ENCODE data around the gene GNAI3.

The GNAI3 gene

DNA sequence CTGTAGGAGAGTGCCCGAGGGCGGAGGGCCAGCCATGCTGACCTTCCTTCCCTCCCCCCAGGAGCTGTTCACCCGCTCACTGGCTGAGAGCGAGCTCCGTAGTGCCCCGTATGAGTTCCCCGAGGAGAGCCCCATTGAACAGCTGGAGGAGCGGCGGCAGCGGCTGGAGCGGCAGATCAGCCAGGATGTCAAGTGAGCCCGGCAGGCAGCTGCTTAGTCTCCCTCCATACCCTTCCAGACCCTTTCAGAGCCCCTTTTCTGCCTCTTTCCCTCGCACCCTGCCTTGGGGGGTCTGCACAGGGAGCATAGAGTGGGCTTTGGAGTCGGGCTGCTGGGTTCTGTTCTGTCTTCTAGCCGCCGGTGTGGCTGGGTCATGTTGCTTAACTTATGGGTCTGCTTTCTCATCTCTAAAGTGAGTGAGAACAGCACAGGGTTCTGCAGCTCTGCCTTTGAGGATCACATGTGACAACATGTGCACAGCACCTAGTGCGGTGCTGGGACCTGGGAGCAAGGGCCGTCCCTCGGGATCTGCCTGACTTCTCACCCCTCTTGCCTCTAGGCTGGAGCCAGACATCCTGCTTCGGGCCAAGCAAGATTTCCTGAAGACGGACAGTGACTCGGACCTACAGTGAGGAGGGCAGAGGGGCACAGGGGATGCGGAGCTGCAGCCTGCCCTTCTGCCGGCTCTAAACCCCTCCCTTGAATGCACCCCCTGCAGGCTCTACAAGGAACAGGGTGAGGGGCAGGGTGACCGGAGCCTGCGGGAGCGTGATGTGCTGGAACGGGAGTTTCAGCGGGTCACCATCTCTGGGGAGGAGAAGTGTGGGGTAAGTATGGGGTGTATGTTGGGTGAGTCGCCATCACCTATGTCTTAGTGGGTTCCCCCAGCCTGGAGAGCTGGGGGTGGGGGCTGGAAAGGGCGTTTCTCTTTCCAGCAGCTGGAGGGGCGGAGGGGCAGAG, 77.5 kb downstream of the GNAI3 start:
- no peak for DNase-seq

DNA sequence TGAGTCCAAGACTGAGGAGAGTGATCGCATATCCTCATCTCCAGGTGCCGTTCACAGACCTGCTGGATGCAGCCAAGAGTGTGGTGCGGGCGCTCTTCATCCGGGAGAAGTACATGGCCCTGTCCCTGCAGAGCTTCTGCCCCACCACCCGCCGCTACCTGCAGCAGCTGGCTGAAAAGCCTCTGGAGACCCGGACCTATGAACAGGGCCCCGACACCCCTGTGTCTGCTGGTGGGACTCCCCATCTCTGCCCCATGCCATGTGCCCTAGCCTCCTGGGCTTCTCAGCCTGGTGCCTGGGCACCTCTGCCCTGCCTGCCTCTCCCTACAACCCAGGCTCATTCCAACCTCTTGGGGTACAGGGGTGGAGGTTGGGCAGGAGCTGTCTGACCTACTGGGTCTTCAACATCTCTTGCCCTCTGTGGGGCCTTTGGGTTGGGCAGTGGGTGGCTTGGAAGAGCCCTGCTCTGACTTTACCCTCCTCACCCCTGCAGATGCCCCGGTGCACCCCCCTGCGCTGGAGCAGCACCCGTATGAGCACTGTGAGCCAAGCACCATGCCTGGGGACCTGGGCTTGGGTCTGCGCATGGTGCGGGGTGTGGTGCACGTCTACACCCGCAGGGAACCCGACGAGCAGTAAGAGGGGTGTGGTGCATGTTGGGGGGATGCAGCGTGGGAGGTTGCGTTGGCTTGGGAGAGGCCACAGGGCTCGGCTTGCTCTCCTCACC, 78.4 kb downstream of the GNAI3 start:
- no peak for DNase-seq

DNA sequence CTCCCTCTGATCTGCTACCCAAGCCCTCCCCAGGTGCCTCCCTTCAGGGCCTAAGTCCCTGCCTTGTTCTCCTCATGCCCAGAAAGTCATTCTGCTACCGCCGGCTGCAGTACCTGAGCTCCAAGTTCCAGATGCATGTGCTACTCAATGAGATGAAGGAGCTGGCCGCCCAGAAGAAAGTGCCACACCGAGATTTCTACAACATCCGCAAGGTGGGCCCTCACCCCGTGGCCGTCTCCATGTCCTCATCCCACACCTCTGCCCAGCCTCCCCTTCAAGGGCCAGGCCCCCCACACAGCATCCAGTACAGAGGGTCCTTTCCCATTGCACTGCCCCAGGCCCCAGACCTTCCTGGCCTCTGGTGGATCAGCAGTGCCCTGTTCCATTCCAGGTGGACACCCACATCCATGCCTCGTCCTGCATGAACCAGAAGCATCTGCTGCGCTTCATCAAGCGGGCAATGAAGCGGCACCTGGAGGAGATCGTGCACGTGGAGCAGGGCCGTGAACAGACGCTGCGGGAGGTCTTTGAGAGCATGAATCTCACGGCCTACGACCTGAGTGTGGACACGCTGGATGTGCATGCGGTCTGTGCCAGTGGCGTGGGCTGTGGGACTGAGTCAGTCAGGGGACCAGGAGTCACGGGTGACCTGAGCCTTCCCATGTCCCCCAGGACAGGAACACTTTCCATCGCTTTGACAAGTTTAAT, 79.4 kb downstream of the GNAI3 start:
- no peak for DNase-seq

DNA sequence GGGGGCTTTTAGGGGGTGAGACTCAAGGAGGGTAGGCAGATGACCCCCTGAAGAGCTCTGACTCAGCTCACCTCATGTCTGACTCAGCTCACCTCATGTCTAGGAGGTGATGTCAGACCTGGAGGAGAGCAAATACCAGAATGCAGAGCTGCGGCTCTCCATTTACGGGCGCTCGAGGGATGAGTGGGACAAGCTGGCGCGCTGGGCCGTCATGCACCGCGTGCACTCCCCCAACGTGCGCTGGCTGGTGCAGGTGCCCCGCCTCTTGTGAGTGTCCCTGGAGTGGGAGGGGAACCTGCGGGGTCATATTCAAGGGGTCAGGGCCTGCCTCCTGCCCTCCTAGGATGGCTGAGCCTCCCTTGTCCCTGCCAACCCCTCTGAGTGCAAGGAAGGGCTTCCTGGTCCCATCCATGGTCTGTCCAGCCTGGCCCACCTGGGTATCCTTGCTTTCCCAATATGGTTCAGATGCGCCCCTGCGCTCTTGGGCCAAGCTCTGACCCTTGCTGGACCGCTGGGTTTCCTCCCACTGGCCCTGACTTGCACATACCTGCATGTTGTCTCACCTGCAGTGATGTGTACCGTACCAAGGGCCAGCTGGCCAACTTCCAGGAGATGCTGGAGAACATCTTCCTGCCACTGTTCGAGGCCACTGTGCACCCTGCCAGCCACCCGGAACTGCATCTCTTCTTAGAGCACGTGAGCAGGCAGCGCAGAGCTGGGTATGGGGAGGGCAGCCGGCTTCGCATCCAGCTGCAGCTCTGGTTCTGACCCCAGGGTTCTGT, 80.3 kb downstream of the GNAI3 start:
- no peak for DNase-seq

DNA sequence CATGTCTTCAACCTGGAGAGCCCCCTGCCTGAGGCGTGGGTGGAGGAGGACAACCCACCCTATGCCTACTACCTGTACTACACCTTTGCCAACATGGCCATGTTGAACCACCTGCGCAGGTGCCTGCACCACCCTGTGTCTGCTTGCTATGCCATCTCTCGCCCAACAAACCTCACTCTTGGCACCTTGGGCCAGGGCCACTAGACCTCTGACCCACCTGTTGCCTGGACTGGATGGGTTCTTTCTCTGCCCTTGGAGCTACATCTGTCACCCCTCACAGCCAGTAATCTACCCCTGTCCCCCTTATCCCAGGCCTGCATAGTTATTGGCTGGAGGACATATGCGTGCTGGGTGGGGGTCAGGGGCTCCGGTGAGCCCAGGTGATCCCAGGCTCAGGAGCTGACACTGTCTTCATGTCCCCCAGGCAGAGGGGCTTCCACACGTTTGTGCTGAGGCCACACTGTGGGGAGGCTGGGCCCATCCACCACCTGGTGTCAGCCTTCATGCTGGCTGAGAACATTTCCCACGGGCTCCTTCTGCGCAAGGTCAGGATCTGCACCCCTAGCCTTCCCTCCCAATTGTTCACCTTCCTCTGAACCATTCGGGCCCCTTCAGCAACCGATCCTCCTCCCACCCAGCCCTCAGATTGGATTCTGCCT, 81.1 kb downstream of the GNAI3 start:
- DNase-seq = no peak

DNA sequence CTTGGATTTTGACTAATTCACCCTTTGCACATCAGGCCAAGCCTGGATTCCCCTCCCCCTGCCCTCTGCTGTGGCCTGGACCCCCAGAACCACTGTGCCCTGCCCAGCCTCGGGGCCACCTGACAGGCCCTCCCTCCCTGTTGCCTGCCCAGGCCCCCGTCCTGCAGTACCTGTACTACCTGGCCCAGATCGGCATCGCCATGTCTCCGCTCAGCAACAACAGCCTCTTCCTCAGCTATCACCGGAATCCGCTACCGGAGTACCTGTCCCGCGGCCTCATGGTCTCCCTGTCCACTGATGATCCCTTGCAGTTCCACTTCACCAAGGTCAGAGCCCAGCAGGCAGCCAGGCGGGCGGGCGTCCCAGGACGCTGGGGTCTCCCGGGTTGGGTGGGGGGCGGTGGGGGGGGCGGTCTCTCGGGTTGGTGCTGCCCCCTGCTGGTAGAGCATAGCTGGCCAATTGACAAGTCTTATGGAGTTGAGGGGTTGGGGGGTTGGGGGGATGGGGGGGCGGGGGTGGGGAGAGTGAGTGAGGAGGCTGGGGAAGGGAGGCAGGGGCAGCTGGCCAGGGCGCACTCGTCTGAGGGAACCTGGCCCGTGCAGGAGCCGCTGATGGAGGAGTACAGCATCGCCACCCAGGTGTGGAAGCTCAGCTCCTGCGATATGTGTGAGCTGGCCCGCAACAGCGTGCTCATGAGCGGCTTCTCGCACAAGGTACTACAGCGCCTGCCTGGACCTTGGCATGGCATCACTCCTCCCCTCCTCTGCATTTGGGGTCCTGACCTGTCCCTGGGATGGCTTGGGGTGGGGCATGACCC, 81.9 kb downstream of the GNAI3 start:
- DNase-seq = no peak

DNA sequence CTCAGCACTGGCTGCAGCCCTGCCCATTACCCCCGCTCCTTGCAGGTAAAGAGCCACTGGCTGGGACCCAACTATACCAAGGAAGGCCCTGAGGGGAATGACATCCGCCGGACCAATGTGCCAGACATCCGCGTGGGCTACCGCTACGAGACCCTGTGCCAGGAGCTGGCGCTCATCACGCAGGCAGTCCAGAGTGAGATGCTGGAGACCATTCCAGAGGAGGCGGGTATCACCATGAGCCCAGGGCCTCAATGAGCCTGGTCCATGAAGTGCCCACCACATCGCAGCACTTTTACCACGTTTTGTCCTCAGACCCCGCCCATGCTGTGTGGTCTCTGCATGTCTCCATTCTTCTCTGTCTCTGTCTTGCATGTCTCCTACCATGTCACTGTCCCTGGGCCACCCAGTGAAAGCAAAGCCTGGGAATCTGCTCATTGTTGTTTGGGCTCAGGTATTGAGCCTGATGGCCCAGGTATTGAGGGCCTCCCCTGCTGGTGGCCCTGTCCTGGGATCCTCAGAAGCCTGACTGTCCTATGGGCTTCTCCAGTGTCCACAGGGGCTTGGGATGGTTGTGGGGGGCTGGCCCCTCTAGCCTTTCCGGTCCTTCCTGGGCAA, 82.6 kb downstream of the GNAI3 start:
- no peak for DNase-seq

DNA sequence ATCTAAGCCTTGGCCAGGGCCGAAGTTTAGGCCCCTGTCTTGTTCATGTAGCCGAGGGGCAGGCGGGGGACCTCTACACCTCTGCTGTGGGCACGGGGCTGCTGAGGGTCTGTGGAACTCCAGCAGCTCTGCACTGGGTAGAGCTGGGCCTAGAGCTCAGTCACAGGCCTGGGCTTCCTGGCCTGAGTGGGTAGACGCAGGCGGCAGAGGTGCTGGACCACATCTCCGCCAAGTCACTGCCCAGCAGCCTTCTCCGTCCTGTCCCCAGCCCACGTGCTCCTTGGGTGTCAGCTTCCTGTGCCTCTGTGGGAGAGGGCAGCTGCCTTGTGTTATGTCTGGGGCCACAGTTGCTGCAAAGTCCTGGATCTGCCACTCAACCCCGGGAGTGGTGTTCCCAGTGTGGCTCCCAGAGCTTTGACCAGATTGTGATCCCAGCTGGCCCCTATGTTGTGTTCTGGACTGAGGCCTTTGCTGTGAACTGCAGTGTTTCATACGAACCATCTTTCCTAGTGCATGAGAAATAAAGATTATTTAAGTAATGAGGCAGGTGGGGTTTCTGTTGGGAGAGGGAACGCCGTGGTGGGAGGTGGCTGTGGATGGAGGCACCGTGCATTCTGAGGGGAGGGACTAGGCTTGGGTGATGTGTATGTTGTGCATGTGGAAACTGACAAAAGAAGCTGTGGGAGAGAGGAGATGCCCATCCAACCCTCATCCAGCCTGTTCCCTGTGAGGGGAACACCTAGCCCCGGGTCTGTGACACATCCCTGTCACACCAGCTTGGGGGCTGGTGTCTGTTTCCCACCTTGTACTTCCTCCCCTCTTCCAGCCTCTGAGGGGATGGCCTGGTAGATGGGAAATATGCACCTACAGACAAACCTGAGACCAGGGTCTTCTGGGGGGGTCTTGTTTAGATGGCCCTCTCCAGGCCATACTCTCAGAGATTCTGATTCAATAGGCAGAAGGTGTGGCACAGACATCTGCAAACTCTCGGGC, 83.4 kb downstream of the GNAI3 start:
- no peak for DNase-seq

DNA sequence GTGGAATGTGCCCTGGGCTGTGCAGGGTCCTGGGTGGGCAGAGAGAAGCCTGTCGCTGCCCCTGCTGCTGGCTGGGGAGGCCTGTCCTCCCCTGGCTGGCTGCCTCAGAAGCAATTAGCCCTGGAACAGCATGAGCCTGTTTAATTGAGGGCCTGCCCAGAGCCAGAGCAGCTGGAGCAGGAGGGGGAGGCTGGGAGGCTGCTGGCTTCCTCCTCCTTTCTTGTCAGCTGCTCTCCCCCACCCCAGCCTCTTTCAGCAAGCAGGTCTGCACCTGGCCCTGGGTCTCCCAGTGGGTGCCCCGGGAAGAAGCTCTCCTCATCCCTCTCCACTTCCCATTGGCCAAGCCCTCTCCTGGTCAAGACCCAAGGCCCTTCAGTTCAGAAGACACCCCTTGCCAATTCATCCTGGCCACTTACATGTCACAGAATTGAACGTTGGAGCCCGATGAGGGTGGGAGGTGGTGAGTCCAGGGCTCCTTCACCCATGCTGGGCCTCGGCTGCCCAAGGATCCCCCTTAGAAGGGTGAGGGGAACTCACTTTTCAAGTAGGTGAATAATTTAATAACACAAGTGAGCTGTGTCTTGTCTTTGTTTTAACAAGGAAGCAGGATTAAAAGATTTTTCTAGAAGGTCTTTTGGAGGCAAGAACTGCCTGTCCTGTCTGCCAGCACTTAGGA, 84.4 kb downstream of the GNAI3 start:
- DNase-seq = peak; percentile 67

DNA sequence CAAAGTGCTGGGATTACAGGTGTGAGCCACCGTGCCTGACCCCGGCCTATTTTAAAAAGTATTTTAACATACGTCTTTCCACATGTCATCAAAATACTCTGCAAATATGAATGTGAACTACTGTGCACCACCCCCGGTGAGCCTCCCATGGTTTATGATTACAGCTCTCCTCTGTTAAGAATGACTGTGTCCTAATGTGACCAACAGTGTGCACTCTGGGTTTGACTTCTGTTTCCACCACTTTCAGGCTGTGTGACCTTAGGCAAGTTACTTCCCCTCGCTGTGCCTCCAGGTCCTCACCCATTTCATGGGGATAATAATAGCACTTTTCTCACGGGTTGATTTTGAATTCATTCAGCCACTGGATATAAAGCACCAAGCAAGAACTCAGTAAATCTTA, 85.9 kb downstream of the GNAI3 start:
- DNase-seq = no peak

DNA sequence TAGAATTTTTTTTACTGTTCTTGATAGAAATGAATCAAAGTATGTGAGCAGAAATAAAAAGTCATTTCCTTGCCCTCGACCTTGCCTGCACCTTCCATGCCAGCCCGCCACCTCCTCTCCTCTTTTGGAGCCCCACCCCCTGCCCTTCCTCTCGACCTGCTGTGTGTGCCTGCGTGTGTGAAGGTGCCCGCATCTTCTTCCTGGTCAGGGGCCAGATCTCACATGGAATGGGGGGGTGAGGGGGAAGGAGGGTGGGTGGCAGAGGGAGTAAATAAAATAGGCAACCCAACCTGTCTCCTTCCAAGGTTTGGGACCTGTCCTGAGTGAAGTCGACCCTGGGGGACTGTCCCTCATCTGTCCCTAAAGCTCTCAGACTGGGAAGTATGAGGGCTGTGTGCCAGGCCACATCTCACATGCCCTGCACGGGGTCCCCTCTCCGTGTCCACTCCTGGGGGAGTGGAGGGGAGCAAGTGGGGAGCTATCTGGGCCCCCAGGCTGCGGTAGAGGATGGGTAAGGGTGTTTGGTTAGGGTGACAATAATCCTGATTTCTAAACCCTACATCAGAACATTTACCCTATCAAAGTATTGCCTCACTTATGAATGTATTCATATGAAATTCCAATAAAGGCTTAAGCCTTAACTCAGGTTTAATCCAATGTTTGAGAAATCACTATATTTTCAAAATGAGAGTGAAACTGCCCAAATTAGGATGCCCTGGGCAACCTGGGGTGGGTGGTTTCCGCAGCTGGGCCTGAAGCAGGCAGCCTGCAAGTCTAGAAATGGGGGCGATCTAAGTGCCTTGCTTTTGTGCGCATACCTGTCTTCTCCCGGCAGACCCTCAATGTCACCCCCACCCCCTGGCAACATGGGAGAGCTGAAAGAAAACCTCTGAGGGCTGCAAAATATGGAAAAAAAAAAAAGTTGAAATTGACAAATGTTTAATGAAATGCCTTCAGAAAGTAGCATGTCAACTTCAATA, 86.6 kb downstream of the GNAI3 start:
- DNase-seq = no peak

DNA sequence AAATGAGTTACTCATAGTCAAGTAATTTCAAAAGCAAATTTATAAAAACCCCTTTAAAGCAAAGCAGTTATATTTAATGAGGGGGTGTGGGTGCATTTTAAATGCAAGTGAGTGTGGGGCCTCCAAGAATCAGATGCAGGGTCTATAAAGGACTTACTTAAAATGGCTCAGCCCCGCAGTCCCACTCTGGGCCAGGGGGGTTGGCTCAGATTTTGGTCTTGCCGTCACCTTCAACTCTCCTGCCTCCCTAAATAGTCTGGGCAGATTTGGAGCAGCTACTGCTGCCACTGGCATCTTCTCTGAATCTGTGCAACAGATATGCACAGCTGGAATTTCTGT, 87.4 kb downstream of the GNAI3 start:
- no peak for DNase-seq

DNA sequence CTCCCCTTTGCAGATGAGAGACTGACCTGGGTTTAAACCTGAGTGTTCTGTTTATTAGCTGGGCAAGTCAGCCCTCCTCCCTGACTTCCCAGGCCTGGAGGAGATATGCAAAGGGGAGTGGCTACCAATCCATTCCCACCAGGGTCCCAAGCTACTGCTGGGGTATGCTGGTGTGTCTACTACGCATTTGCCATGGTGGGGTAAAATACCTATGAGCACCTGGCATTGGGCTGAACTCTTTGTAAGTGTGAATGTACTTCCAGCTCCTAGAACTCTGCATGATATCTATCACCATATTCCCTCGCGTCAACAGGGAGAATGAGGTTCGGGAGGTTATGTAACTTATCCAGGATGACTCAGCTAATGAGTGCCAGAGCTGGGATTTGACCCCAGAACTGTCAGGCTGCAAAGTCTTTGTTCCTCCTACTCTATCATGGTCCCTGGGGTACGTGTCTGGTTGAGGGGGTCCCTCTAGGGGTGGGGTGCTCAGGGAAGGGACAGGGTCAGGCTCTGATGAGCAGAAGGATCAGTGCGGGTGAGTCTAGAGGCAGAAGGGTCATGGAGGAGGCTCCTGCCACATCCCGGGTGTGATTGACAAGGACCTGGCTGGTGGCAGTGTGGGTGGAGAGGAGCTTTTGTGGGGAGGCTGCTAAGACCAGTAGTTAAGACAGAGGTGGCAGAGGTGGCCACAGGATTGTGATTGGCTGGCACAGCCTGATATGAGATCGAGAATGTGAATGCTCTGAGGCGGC, 88.0 kb downstream of the GNAI3 start:
- DNase-seq = no peak

DNA sequence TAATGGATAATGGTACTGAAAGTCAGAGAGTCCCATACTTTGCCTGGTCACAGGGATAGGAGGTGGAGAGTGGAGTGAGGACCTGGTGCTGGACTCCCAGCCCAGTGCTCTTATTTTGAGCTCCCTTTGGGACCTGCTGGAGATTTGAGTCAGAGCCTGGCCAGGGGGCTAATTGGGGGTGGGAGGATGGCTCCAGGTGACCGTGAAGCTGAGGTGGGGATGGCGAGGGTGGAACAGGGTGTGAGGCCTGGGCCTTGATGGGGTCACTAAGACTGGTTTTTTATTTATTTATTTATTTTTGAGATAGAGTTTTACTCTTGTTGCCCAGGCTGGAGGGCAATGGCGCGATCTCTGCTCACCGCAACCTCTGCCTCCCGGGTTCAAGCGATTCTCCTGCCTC, 89.0 kb downstream of the GNAI3 start:
- no peak for DNase-seq

DNA sequence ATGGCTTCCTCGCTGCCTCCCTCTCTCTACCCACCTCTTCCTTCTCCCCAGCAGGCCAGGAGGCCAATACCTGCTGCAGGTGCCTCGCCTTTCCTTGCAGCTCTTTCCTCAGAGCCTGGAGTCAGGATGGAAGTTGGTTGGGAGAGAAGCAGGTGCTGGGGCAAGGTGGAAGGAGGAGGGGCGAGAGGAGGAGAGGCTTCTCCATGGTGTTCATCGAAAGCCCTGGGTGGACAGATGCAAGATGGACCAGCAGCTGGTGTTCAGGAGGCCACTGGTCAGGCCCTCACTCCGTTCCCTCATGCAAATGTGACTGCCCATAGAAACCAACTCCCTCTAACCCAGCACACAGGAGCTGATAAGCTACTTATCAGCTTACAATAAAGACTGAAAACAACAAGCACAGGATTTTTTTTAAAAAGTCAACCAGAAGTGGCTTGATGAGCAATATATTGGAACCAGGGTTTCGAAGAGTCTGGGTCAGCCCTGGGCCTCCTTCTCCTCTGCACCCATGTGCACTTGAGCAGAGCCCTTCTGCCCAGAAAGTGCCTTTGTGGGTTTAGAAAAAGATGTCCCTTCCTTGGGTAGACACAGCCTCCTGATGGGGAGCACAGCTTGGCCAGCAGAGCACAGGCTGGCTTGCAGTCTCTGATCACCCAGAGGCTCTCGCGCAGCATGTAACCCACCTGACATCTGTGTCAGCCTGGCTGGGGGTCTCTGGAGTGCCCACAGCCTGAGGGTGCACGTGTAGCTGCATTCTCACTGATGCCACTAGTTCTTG, 90.8 kb downstream of the GNAI3 start:
- no peak for DNase-seq

DNA sequence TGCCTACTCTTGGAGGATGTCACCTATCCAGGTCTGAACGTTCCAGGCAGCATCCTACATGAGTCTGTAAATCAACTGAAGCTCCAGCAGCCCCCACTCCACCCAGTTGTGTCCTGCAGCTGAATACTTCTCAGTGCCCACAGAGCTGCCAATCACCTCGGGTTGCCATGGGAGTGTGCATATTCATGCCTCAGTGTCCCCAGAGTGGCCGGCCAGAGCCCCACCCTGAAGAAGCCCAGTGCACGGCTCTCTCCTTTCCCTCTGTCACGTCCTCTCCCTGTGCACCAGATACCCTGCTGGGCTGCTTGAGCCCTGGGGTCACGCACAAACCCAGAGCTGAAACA, 91.4 kb downstream of the GNAI3 start:
- no peak for DNase-seq

Measured in midbrain (tissue), 1 donor.